Dermis microvascular lymphatic vessel endothelial cell (primary cell): ENCODE measurements around the gene CEND1. TPM values are rescaled to one million over a fixed set of nuclear protein-coding genes. Genes with fewer than 3 reads are reported as not detected.

Experiments used
- DNase-seq, 2 donors: peaks; one replicate each; pipeline versions ENCODE4 v3.0.0 to v3.0.0-alpha.2; 2010; ENCODE audit warnings: low read depth in 2 of 2
- total RNA-seq: library from RNA; depleted of rRNA; stranded (reverse); fragments of >200 nt; gene quantifications from 2 replicates; pipeline ENCODE4 v1.2.1, GENCODE V29; 2014

The CEND1 gene
- total RNA-seq = under 0.01 and 0.13 TPM in 2 replicates

DNA sequence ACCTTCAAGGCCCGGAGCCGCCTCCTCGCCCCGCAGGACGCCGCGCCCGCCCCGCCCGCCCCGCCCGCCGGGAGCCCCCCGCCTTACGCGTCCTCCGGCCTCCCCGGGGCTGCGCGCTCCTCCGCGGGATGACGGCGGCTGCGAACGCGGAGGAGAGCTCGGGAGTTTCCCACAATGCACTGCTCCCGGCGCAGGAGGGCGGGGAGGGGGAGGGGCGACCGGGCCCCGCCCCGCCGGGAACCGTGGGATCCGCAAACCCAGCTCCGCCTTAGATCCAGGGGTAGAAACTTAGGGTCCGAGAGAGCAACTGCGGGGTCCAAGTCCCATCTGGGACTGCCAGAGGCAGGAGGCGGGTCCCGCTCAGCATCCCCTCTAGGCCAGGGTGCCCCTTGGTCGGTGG lies at the start of gene CEND1:
CEND1 (minus strand) TSS at position 148 of the 400 bp plus-strand sequence. CDS start 1,514 bp downstream, outside the sequence.
- DNase-seq = no peak

DNA sequence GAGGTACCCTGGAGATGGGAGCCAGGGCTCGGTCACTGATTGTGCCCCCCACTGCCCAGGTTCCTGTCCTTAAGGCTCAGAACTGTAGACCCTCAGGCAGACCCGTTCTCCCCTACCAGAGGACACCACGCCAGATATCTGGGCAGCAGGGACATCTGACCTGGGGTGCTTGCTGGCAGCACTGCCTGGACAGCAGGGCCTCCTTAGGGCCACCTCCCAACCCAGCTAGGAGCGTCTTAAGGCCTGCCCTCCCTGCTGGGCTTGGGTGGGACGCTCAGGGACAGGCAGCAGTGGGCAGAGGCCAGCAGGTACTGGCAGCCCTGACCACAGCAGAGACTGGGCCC lies 49.4 kb upstream of the CEND1 start:
- DNase-seq = no peak

DNA sequence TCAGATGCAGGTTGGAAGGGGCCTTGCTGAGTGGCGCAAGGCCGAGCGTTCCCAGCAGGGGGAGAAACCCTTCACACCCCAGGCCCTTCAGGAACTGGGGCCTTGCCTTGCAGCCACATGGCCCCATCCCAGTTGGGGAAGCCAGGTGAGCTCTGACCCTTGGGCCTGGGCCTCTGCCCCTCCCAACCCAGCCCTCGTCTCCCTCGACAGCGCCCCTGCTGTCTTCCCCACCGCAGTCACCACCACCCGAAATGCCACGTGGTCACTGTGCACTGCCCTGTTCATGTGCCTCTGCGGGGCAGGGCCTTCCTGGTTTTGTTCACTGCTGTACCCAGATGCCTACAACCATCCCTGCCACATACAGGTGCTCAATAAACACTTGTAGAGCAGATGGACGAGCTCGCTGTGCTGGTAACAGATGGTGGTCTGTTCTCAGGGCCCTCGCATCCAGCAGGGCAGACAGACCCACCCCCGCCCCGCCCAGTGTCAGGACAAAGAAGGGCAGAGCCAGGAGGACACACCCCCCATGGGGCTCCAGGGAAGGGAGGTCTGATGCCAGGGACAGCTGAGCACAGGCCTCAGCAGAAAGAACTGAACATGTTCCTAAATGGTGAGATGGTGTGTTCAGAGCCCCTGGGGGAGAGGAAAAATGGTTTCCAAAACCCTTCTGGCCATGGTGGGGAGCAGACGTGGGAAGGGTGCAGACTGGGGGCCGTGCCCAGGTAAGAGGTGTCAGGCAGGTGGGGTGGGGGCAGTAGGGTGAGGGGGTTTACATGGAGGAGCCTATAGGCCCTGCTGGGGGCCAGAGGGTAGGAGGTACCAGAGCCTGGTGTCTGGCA lies 48.8 kb upstream of the CEND1 start:
- DNase-seq = peak in 1 of 2 donors; percentile 50

DNA sequence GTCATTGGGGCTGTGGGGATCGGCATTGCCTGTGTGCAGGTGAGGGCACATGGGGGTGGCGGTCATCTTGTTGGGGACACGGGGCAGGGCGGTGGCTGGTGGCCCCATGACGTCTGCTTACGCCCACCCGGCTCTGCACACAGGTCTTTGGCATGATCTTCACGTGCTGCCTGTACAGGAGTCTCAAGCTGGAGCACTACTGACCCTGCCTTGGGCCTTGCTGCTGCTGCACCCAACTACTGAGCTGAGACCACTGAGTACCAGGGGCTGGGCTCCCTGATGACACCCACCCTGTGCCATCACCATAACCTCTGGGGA lies 48.1 kb upstream of the CEND1 start:
- no peak for DNase-seq

DNA sequence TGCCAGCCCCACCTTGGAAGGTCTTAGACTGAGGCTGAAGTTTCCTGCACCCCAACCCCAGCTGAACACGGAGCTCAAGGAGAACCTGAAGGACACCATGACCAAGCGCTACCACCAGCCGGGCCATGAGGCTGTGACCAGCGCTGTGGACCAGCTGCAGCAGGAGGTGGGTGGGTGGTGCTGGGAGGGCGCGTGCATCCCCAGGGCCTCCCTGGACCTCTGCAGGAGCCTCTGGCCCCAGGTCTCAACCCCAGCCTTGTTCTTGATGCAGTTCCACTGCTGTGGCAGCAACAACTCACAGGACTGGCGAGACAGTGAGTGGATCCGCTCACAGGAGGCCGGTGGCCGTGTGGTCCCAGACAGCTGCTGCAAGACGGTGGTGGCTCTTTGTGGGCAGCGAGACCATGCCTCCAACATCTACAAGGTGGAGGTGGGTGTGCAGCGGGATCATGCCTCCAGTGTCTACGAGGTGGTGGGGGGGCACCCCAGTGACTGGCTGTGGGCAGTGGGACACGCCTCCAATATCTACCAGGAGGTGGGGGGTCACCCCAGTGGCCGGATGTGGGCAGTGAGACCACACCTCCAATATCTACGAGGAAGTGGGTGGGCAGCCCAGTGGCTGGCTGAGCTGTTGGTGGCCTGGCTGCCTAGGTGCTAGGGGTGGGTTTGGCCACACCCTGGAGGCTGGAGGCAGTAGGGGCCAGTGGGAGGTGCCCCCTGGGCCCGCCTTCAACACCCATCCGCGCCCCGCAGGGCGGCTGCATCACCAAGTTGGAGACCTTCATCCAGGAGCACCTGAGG lies 47.5 kb upstream of the CEND1 start:
- DNase-seq = no peak

DNA sequence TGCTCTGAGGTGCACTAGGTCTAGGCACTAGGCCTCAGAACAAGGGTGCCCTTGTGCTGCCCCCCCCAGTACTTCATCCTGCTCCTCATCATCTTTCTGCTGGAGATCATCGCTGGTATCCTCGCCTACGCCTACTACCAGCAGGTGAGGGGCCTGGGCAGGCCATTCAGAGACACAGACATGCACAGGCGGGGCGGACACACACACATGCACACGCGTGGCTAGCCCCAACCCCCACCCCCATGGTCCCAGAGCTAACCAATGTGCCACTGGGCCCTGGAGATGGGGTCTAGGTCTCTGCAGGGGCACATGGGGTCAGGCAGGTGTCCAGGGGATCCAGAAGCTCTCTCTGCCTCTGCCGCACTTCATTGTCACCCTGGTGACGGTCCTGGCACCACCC lies 46.8 kb upstream of the CEND1 start:
- DNase-seq = no peak

DNA sequence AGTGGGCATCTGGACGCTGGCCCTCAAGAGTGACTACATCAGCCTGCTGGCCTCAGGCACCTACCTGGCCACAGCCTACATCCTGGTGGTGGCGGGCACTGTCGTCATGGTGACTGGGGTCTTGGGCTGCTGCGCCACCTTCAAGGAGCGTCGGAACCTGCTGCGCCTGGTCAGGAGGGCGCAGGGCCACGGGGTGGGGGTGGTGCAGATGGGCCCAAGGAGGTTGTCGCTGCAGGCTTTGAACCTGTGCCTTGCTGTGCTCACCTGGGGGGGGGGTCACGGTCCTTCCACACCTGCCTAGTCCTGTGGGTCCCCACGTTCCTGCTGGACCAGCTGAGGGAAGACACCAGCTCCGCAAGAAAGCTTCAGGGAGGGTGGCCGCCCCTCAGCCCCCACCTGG lies 46.4 kb upstream of the CEND1 start:
- DNase-seq = no peak

DNA sequence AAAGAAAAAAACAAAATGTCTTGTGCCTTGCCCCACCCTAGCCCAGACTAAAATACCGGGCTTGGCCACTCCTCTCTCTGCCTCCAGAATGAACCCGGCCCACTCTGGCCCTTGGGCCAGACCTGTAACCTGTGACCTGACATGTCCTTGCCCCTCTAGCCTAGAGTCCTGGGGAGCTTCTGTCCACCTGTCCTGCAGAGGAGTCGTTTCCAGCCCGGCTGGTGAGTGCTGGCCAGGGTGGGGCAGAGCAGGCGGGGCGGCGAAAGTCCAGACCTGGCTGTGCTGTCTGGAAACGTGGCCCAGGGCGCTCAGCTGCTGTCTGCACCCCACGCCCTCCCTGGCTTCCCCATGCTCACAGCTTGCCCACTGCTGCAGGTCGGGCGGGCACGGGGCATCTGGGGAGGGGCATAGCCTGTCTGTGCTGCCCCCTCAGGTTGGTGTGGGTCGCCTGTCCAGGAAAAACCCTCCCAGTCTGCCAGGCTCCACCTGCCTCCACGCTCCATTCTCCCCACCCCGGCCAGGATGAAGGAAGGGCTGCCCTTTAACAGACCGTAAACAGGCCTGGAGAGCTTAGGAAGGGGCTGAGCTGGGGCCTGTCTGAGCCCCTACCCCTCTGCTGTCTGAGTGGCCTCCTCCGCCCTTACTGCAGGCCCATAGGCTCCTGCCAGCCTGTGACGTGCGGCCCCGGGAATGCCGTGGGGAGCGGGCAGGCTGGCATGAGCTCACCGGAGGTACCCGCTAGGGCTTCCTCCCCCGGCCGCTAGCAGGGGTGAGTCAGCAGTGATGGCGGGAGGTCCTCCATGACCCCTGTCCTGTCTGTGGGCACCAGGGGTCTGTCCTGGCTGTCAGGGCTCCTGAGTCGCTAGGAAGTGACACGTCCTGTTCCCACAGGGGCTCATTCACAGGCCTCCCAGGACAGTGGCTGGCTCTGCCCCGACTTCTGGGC lies 44.8 kb upstream of the CEND1 start:
- DNase-seq = peak; percentile 58 to 92

DNA sequence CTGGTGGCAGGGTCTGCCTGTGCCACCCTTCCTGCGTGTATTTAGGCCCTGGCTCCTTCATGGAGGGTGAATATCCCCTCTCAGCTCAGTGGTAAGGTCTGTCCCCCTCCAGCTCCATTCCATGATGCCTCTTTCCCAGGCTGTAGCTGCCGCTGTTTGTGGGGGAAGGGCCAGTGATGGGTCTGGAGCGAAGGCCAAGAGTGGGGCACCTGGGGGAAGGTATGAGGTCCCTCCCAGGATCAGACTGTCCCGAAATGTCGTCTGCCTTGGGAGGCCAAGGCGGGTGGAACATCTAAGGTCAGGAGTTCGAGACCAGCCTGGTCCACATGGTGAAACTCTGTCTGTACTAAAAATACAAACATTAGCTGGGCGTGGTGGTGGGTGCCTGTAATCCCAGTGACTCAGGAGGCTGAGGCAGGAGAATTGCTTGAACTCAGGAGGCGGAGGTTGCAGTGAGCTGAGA lies 44.0 kb upstream of the CEND1 start:
- DNase-seq = no peak

DNA sequence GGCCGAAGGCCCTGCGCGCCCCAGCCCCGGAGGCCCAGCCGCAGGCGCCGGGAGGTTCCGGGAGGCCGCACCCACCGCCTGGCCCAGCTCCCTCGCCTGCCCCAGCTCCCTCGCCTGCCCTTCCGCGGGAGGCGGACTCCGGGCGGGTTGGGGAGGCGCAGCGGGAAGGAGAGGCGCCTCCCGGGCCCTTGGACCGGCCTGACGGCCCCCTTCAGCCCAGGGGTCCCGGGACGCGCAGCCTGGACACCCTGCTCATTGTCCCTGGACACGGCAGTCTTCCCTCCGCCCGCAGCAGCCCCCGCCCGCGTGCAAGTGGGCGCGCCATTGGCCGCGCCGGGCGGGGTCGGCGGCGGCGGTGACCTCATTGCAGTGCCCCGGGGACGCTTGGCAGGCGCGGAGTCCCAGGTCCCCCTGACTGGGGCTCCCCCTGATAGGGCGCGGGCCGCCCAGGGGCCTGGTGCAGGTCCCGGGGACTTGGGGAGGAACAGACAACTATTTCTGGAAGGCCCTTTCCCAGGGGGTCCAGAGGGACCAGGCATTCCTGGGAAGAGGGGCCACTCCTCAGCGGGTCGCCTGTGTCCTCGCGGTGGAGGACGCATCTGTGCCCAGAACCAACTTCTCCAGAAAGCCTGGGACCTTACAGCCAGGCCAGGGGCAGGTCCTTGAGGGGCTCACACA lies 43.4 kb upstream of the CEND1 start:
- DNase-seq = peak in 1 of 2 donors; percentile 67

DNA sequence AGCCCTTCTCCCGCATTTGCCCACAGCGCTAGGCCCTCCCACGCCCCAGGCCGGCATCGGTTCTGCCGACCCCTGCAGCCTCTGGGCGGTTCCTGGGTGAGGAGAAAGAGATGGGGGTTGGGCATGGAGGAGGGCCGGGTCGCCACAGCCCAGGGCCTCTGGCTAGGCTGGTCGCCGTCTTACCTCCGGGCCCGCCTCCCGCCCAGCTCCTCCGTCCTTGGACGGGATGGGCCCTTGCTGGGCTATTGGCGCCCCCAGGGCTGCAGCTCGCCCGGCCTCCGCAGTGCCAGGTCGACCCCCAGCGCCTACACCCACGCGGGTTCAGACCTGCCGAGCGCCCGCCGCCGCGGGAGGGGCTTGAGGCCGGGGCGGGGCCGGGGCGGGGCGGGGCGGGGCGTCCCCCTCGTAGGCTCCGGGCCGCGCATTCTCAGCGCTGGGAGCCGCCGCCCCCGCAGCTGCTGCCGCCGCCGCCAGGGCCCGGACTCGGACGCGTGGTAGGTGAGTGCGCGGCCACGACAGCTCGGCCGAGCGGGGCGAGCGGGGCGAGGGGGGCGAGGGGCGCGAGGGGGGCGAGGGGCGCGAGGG lies 42.7 kb upstream of the CEND1 start, which contains the start of gene CD151:
CD151 (plus strand) TSS at position 424 of the 585 bp plus-strand sequence. CDS start 3,118 bp downstream, outside the sequence.
- peak in 1 of 2 donors; percentile 69 for DNase-seq

DNA sequence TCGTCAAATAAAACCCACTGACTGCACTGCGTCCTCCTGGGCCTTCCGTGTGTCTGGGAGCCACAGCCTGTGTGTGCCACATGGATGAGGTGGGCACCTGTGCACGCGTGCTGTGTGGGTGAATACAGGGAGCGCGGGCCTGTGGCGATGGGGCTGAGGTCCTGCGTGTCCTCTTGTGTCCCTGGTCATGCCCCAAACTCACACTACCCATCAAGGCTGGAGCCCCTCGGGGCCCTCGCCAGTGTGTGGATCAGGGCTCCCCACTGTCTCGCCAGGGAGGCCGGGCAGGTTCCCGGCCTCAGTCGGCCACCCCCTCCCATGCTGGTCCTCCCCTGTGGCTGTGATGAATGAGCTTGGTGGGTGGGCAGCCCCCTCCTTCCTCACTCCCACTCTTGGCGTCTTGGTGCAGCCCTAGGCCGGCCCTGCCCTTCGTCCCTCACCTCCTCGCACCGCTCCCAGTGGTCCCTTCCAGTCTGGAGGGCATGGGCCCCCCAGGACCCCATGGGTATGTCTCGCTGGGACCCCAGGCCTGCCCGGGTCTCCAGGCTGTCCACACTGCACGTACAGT lies 42.2 kb upstream of the CEND1 start:
- DNase-seq = no peak

DNA sequence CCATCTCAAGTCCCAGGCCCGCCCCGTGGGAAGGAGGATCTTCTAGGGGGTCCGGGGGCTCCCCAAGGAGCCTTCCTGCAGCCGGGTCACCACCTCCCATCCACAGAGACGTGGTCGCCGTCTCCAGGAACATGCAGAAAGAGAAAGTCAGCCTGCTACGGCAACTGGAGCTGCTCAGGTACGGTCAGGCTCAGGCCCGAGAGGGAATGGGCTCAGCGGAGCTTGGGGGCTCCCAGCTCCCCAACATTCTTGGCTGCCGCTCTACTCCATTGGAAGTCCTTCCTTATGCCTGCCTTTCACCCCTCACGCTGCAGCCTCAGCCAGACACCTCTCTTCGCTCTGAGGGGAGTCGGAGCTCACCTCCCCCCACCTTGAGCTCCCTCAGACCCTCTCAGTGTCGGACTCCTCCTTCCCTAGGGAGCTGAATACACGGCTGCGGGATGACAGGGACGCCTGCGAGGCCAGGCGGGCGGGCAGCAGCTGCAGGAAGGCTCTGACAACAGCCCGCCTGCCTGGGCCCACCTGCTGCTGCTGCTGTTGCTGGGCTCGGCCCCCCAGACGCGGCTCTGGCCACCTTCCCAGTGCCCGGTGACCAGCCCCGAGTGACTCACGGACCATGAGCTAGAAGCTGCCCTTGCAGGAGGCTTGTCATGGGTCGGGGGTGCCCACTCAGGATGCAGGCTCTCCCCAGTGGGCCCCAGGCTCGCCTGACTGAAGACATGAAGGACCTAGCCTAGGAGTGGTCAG lies 41.4 kb upstream of the CEND1 start:
- DNase-seq = peak in 1 of 2 donors; percentile 70

DNA sequence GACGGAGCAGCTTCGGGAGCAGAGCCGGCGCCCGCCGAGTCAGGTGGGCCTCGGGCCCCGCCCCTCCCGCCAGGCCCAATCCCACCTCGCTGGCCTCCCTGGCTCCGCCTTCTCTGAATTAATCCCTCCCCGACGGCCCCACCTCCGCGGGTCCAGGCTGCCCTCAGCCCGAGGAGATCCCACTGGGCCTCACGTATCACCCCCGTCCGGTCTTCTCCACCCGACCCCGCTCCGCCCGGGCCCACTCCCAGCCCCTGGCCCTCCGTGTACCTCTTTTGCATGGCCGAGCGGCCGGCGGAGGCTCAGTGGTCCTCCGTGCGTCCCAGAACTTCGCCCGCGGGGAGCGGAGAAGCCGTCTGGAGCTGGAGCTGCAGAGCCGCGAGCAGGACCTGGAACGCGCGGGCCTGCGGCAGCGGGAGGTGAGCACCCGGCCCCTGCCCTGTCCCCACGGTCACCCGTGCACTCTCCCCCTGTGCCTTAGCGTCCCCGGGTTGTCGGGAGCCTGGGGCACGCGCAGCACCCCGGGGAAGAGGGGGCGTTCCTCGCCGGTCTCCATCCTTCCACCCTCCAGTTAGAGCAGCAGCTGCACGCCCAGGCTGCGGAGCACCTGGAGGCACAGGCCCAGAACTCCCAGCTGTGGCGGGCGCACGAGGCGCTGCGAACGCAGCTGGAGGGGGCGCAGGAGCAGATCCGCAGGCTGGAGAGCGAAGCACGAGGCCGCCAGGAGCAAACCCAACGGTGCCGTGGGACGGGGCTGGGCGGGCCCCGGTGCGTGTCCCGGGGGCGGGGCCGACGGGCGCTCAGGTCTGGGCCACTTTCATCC lies 40.6 kb upstream of the CEND1 start:
- DNase-seq = peak; percentile 65 to 88

DNA sequence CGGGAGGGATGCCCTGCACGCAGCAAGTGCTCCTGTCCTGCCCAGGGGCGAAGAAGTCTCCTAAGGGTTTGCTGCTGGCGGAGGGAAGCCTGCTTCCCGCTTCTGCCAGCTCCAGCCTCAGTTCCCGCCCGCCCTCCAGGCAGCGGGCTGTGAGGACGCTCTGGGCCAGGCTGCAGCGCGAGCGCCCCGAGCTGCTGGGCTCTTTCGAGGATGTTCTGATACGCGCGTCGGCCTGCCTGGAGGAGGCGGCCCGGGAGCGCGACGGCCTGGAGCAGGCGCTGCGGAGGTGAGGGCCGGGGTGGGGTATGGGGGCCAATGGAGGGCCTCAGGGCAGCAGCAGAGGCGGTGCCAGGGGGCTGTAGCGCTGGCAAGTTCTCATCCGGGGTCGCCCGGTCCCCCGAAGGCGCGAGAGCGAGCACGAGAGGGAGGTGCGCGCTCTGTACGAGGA lies 40.0 kb upstream of the CEND1 start:
- DNase-seq = no peak

DNA sequence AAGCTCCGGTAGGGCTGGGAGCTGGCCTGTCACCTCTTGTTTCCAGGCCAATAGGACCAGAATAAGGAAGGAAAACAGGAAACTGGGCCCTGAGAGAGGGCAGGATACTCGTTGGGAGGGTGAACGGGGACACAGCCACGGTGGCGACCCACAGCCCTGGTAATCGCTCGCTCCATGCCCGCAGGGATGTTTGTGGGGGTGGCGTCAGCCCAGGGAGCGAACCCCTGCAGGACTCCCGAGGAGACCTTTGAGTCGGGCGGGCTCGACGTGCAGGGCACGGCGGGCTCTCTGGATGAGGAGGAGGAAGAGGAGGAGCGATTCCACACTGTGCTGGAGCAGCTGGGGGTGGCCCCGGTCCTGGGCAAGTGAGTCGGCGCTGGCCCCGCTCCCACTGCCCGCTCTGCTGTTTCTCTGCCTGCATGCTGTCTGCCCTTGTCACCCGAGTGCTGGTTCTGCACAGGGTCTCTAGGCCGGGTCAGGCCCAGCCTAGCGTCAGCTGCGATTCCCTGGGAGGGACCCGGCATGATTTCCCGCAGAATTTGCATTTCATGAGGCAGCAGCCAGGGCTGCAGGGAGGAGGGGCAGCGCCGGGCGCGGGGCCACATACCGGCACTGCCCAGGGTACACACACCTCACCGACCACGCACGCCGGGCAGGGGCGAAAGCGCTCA lies 39.4 kb upstream of the CEND1 start:
- DNase-seq = peak; percentile 94 to 96

DNA sequence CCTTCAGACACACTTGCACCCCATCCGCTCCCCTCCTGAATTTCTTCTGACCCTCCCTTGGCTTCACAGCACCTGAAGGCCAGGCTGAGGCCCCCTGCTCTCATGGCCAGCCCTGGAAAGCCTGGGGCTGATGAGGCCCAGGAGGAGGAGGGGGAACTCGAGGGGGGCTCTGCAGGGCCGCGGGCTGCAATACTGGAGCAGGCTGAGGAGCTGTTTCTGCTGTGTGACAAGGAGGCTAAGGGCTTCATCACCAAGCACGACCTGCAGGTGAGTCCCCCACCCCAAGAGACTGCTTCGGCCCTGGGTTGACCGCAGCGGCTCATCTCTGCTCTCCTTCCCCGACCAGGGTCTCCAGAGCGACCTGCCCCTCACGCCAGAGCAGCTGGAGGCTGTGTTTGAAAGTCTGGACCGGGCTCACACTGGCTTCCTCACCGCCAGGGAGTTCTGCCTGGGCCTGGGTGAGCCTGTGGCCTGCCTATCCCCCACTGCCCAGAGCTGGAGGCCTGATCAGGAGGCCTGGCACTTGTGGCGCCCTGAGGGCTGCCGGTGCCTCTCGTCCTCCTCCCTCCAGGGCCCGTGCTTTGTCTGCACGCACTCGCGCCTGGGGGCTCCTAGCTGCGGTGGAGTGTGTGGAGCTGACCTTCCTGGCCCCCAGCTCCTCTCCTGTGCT lies 38.8 kb upstream of the CEND1 start:
- no peak for DNase-seq

DNA sequence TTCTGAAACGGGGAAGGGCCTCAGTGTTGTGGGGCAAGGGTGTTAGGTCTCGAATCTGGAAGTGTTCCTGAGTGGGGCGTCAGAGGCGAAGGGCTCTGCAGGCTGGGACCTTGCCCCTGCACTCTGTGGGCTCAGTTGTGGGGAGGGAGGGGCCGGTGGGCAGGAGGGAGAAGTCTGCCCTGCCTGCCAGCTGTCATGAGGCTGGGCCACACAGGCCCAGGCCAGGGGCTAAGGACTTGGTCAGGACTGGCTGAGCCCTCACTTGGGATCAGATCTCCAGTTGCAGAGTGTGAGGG lies 38.0 kb upstream of the CEND1 start, which contains the start of gene CRACR2B:
CRACR2B (plus strand) TSS at position 23 of the 296 bp plus-strand sequence. CDS start 689 bp downstream, outside the sequence.
- no peak for DNase-seq
